ENCODE results near the gene KCNQ1. TPM values are rescaled to one million over a fixed set of nuclear protein-coding genes. Genes with fewer than 3 reads are reported as not detected.

The KCNQ1 gene
- polyA plus RNA-seq, 1 of the 3 experiments (the other 2 are of a cell fraction): 0.05 TPM

DNA sequence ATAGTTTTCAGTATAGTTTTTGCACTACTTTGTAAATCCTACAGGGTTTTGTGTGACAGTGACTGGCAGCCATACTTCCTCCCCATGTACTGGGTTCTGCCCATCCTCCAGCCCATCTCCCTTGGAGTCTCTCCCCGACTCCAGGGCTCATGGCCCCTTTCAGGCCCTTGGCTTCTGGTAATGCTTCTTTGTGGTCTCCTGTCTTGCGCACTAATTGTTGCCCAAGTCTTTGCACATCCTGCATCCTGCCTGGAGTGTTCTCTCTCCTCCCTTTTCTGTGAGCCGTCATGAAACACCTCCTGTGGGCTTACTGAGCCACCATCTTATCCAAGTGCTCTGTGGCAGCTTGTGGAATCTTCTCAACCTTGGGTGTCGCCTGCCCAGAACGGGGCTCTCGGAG lies 266.4 kb downstream of the KCNQ1 start:
- Histone ChIP-seq H2AFZ (ENCODE audit: low read depth) (no peak overlapping the region), H3K27ac (ENCODE audit: low read depth in 2 of 2, low read length in 1 of 2) (no peak overlapping the region), H3K4me3 (ENCODE audit: low read depth in 2 of 2, low read length in 1 of 2) (no peak overlapping the region), H3K4me2 (no peak overlapping the region), H3K4me1 (ENCODE audit: control insufficient read depth in 1 of 2, insufficient read depth in 2 of 2, low read depth in 1 of 2, low read length in 1 of 2) (peaks cover 0 to 62% of the 10 kb centered on the region in 2 experiments; a peak in 1 of 4 replicates), H4K20me1 (ENCODE audit: insufficient read depth) (no peaks in the 10 kb centered on the region), H3F3A (replicated peaks; ENCODE audit: insufficient read depth) (no peaks in the 10 kb centered on the region), H3K79me2 (ENCODE audit: insufficient read depth) (no peaks in the 10 kb centered on the region), H3K9me2 (no peaks in the 10 kb centered on the region), H3K27me3 (ENCODE audit: insufficient read depth) (no peaks in the 10 kb centered on the region), H3K9me3 (0 out of 2 replicates have a peak, but pooled peaks cover 3% of the 10 kb centered on the region), H3K36me3 (replicated peaks in 1 of 2; ENCODE audit: control insufficient read depth in 1 of 2, insufficient read depth in 2 of 2, low read length in 1 of 2) (no peaks in the 10 kb centered on the region), H3K9ac (no peak overlapping the region)
- POLR2A ChIA-PET: no interaction called here
- no peak for DNase-seq
- TF ChIP-seq JUND (IDR thresholded peaks at IDR 0.05): no peak
- TF ChIP-seq EZH2phosphoT487 (IDR thresholded peaks at IDR 0.05; ENCODE audit: borderline replicate concordance, low read depth): no peak
- TF ChIP-seq MEF2A (IDR thresholded peaks at IDR 0.05; ENCODE audit: borderline replicate concordance, low read depth): no peak
- TF ChIP-seq YY1 (IDR thresholded peaks at IDR 0.05; ENCODE audit: low read depth): no peak
- TF ChIP-seq RAD21 (IDR thresholded peaks at IDR 0.05; ENCODE audit: low read length): no peak
- TF ChIP-seq, protein P1, sequence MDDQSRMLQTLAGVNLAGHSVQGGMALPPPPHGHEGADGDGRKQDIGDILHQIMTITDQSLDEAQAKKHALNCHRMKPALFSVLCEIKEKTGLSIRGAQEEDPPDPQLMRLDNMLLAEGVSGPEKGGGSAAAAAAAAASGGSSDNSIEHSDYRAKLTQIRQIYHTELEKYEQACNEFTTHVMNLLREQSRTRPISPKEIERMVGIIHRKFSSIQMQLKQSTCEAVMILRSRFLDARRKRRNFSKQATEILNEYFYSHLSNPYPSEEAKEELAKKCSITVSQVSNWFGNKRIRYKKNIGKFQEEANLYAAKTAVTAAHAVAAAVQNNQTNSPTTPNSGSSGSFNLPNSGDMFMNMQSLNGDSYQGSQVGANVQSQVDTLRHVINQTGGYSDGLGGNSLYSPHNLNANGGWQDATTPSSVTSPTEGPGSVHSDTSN (IDR thresholded peaks at IDR 0.05): no peak
- no peak for TF ChIP-seq FOSL2 (IDR thresholded peaks at IDR 0.05; ENCODE audit: borderline replicate concordance, low read depth)
- TF ChIP-seq RCOR1 (IDR thresholded peaks at IDR 0.05; ENCODE audit: low read length): no peak
- no peak for TF ChIP-seq FOXJ3 (CRISPR knock-in tag; IDR thresholded peaks at IDR 0.05)
- TF ChIP-seq TCF12 (IDR thresholded peaks at IDR 0.05): no peak
- no peak for TF ChIP-seq GABPA (IDR thresholded peaks at IDR 0.05; ENCODE audit: low read depth)
- no peak for TF ChIP-seq POLR2AphosphoS5 (IDR thresholded peaks at IDR 0.05; ENCODE audit: low read depth, low read length)
- TF ChIP-seq, protein P2, sequence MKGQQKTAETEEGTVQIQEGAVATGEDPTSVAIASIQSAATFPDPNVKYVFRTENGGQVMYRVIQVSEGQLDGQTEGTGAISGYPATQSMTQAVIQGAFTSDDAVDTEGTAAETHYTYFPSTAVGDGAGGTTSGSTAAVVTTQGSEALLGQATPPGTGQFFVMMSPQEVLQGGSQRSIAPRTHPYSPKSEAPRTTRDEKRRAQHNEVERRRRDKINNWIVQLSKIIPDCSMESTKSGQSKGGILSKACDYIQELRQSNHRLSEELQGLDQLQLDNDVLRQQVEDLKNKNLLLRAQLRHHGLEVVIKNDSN (IDR thresholded peaks at IDR 0.05; ENCODE audit: borderline replicate concordance, low read depth): no peak
- no peak for TF ChIP-seq RXRA (IDR thresholded peaks at IDR 0.05; ENCODE audit: borderline replicate concordance, low read depth)
- TF ChIP-seq, protein P3, sequence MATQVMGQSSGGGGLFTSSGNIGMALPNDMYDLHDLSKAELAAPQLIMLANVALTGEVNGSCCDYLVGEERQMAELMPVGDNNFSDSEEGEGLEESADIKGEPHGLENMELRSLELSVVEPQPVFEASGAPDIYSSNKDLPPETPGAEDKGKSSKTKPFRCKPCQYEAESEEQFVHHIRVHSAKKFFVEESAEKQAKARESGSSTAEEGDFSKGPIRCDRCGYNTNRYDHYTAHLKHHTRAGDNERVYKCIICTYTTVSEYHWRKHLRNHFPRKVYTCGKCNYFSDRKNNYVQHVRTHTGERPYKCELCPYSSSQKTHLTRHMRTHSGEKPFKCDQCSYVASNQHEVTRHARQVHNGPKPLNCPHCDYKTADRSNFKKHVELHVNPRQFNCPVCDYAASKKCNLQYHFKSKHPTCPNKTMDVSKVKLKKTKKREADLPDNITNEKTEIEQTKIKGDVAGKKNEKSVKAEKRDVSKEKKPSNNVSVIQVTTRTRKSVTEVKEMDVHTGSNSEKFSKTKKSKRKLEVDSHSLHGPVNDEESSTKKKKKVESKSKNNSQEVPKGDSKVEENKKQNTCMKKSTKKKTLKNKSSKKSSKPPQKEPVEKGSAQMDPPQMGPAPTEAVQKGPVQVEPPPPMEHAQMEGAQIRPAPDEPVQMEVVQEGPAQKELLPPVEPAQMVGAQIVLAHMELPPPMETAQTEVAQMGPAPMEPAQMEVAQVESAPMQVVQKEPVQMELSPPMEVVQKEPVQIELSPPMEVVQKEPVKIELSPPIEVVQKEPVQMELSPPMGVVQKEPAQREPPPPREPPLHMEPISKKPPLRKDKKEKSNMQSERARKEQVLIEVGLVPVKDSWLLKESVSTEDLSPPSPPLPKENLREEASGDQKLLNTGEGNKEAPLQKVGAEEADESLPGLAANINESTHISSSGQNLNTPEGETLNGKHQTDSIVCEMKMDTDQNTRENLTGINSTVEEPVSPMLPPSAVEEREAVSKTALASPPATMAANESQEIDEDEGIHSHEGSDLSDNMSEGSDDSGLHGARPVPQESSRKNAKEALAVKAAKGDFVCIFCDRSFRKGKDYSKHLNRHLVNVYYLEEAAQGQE (IDR thresholded peaks at IDR 0.05; ENCODE audit: low read depth, low read length): no peak
- TF ChIP-seq CHD2 (IDR thresholded peaks at IDR 0.05; ENCODE audit: low read length, partially characterized antibody): no peak
- TF ChIP-seq, protein P4, sequence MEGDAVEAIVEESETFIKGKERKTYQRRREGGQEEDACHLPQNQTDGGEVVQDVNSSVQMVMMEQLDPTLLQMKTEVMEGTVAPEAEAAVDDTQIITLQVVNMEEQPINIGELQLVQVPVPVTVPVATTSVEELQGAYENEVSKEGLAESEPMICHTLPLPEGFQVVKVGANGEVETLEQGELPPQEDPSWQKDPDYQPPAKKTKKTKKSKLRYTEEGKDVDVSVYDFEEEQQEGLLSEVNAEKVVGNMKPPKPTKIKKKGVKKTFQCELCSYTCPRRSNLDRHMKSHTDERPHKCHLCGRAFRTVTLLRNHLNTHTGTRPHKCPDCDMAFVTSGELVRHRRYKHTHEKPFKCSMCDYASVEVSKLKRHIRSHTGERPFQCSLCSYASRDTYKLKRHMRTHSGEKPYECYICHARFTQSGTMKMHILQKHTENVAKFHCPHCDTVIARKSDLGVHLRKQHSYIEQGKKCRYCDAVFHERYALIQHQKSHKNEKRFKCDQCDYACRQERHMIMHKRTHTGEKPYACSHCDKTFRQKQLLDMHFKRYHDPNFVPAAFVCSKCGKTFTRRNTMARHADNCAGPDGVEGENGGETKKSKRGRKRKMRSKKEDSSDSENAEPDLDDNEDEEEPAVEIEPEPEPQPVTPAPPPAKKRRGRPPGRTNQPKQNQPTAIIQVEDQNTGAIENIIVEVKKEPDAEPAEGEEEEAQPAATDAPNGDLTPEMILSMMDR (IDR thresholded peaks at IDR 0.05): no peak
- CTCF ChIA-PET: interaction anchor here (0.8 to 0.9 kb wide), 2 partner anchors 180 to 406 kb away, joined by 3 read pairs; no protein-coding TSS in a partner anchor
- 72% methylated on average over 6 of the region's 6 CpGs for WGBS (ENCODE audit: low lambda C conversion rate)

Measured in SK-N-SH (cell line).